Neural crest cell (in vitro differentiated cells): Measurements from ENCODE around the gene RTN4R. TPM values are rescaled to one million over a fixed set of nuclear protein-coding genes. Genes with fewer than 3 reads are reported as not detected.
"Not testable (repeated sequence)": the region's sequence is repeated elsewhere in the genome, so short reads cannot be mapped to it uniquely, and the experiment has no call there.

Experiments used
- DNase-seq: peaks from one replicate; pipeline ENCODE4 v3.0.0; 2021; ENCODE audit warnings: low read depth, mixed read lengths, low spot score
- H3K27ac Mint-ChIP-seq: one replicate; pipeline ENCODE4 v1.8.0; 2021; ENCODE audit warnings: mild to moderate bottlenecking, mixed read lengths; ENCODE audit not compliant: unreplicated experiment
- H3K27me3 Mint-ChIP-seq: 2 replicates; pipeline ENCODE4 v1.8.0; 2021; ENCODE audit warnings: low read depth, mild to moderate bottlenecking, mixed read lengths
- H3K36me3 Mint-ChIP-seq: 2 replicates; pipeline ENCODE4 v1.8.0; 2021; ENCODE audit warnings: low read depth, mild to moderate bottlenecking, mixed read lengths
- H3K4me1 Mint-ChIP-seq: 2 replicates; pipeline ENCODE4 v1.8.0; 2021; ENCODE audit warnings: mixed read lengths
- H3K4me3 Mint-ChIP-seq: one replicate; pipeline ENCODE4 v1.8.0; 2021; ENCODE audit warnings: mild to moderate bottlenecking, mixed read lengths
- H3K9me3 Mint-ChIP-seq: 2 replicates; pipeline ENCODE4 v1.8.0; 2021; ENCODE audit warnings: mixed read lengths
- CTCF ChIP-seq: fragments of 200-600 bp; sonication (generic); conservative IDR thresholded peaks from 2 replicates; pipeline ENCODE4 v1.5.0; 2021; ENCODE audit warnings: antibody characterized with exemption, mild to moderate bottlenecking
- long read RNA-seq: library from polyadenylated mRNA; unstranded; transcript quantifications from one replicate; pipeline ENCODE4 v2.0.0, GENCODE V29; 2020
- total RNA-seq: library from RNA; stranded (reverse); gene quantifications from 2 replicates; pipeline ENCODE4 v1.2.1, GENCODE V29; 2021

The RTN4R gene
- 17.9 and 19.0 TPM in 2 replicates for total RNA-seq
- long read RNA-seq, partial matches to known transcripts: 0 of 1 reads
- long read RNA-seq, other reads (novel, unspliced or antisense): 1 of 1 reads

- peak within 1 kb of the TSS; percentile 81 for H3K4me3 Mint-ChIP-seq
- H3K9me3 Mint-ChIP-seq: no peaks in the 10 kb centered on the region
- DNase-seq: peak; percentile 72
- peak within 1 kb of the TSS; percentile 93 for H3K27ac Mint-ChIP-seq
- H3K27me3 Mint-ChIP-seq: no peaks in the 10 kb centered on the region
- TF ChIP-seq CTCF: peak; percentile 70
- H3K4me1 Mint-ChIP-seq: peaks cover 17% of the 10 kb centered on the region
- H3K36me3 Mint-ChIP-seq: no peaks in the 10 kb centered on the region
Measured at GRCh38 chr22:20268279-20269012, at the start of gene RTN4R. Gene RTN4R (minus strand): TSS chr22:20268318. CDS start chr22:20268092, 226 bp downstream.

GRCh38 chr22:20317402-20318042, 49.4 kb upstream of the RTN4R start:
- TF ChIP-seq CTCF: peak; percentile 72
- not testable (repeated sequence) for H3K27me3 Mint-ChIP-seq, H3K9me3 Mint-ChIP-seq, DNase-seq, H3K27ac Mint-ChIP-seq, H3K36me3 Mint-ChIP-seq
- H3K4me3 Mint-ChIP-seq: peak overlapping the region; percentile 92
- peaks cover 34% of the 10 kb centered on the region for H3K4me1 Mint-ChIP-seq

GRCh38 chr22:20316844-20317401, 48.8 kb upstream of the RTN4R start:
- H3K27me3 Mint-ChIP-seq: no peaks in the 10 kb centered on the region
- no peak for TF ChIP-seq CTCF
- H3K36me3 Mint-ChIP-seq: no peaks in the 10 kb centered on the region
- peak overlapping the region; percentile 92 for H3K4me3 Mint-ChIP-seq
- H3K4me1 Mint-ChIP-seq: peaks cover 33% of the 10 kb centered on the region
- H3K27ac Mint-ChIP-seq: no peak overlapping the region
- H3K9me3 Mint-ChIP-seq: no peaks in the 10 kb centered on the region
- DNase-seq: no peak

GRCh38 chr22:20316217-20316843, 48.2 kb upstream of the RTN4R start:
- Mint-ChIP-seq H3K27ac (no peak overlapping the region), H3K36me3 (no peaks in the 10 kb centered on the region), H3K9me3 (no peaks in the 10 kb centered on the region), H3K4me1 (peaks cover 33% of the 10 kb centered on the region), H3K4me3 (peak overlapping the region; percentile 92), H3K27me3 (no peaks in the 10 kb centered on the region)
- no peak for TF ChIP-seq CTCF
- no peak for DNase-seq

GRCh38 chr22:20315337-20316216, 47.5 kb upstream of the RTN4R start:
- H3K27ac Mint-ChIP-seq: no peak overlapping the region
- no peaks in the 10 kb centered on the region for H3K9me3 Mint-ChIP-seq
- H3K4me1 Mint-ChIP-seq: peaks cover 29% of the 10 kb centered on the region
- H3K27me3 Mint-ChIP-seq: no peaks in the 10 kb centered on the region
- no peak for TF ChIP-seq CTCF
- H3K4me3 Mint-ChIP-seq: no peak overlapping the region
- no peak for DNase-seq
- no peaks in the 10 kb centered on the region for H3K36me3 Mint-ChIP-seq

GRCh38 chr22:20314741-20315336, 46.7 kb upstream of the RTN4R start:
- H3K9me3 Mint-ChIP-seq, H3K36me3 Mint-ChIP-seq, H3K27me3 Mint-ChIP-seq, H3K4me3 Mint-ChIP-seq, DNase-seq, H3K27ac Mint-ChIP-seq: not testable (repeated sequence)
- H3K4me1 Mint-ChIP-seq: peaks cover 27% of the 10 kb centered on the region

GRCh38 chr22:20314206-20314605, 46.1 kb upstream of the RTN4R start:
- H3K4me3 Mint-ChIP-seq, H3K9me3 Mint-ChIP-seq, DNase-seq, H3K27me3 Mint-ChIP-seq, H3K27ac Mint-ChIP-seq, H3K36me3 Mint-ChIP-seq: not testable (repeated sequence)
- H3K4me1 Mint-ChIP-seq: peaks cover 23% of the 10 kb centered on the region
